RPMI8226 (cell line): ENCODE data around the gene FOCAD.
"Not testable (repeated sequence)": the region's sequence is repeated elsewhere in the genome, so short reads cannot be mapped to it uniquely, and the experiment has no call there.

ENCODE experiments used
- DNase-seq: peaks from one replicate; pipeline ENCODE4 v3.0.0-alpha.2; 2015

The FOCAD gene

DNA sequence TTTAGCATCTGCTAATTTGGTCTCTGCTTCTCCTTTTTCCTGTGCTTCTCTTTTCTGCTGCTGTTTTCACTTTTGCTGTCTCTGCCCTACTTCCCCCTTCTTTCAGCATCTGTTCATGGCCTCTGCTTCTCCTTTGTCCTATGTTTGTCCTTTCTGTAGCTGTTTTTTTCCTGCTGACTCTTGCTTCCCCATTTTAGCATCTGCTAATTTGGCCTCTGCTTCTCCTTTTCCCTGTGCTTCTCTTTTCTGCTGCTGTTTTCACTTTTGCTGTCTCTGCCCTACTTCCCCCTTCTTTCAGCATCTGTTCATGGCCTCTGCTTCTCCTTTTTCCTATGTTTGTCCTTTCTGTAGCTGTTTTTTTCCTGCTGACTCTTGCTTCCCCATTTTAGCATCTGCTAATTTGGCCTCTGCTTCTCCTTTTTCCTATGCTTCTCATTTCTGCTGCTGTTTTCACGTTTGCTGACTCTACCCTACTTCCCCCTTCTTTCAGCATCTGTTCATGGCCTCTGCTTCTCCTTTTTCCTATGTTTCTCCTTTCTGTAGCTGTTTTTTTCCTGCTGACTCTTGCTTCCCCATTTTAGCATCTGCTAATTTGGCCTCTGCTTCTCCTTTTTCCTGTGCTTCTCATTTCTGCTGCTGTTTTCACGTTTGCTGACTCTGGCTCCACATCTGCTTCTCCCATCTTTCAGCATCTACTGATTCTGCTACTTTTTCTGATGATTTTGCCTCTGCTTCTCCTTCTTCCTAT is 290.3 kb downstream of the FOCAD start:
- not testable (repeated sequence) for DNase-seq

DNA sequence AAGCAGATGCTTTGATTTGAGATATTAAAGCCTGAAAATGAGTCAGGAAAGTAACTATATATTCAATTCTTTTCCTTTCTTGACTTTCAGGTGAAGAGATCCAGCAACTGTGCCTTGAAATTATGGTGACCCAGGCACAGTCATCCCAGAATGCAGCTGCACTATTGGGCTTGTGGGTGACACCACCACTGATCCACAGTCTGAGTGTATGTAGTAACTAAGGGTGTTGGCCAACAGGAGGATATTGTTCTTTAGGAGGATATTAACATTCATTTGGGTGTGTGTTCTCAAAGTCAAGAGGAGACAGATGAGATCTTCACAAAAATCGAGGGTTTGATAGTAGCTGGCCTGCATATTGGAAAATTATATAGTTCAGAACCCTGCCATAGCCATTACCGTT is 294.2 kb downstream of the FOCAD start:
- no peak for DNase-seq

DNA sequence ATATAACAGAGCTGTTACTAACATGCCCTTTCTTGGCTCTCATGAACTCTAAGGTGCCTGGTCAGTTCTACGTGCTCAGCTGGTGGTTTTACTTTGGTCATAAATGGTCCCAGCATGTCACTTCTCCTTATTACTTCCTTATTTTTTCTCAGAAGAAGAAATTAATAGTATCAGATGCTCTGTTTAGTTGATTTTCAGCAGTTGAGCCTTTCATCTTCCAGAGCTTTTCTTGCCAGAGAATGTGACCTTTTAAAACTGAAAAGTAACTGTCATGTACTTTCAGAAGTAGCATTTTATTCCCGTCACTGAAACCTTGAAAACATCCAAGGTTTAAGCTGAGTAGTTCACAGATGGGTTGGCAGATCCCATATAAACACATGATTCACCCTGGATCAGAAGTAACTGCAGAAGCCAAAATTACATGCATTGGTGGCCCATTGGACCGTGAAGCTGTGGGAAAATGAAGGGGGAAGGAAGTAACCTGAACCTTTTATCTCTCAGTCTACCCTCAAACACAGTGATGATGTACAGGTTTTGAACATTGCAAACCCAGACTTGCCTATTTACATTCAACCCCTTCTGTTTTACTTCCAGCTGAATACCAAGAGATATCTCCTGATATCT is 296.9 kb downstream of the FOCAD start:
- DNase-seq = peak; percentile 29

DNA sequence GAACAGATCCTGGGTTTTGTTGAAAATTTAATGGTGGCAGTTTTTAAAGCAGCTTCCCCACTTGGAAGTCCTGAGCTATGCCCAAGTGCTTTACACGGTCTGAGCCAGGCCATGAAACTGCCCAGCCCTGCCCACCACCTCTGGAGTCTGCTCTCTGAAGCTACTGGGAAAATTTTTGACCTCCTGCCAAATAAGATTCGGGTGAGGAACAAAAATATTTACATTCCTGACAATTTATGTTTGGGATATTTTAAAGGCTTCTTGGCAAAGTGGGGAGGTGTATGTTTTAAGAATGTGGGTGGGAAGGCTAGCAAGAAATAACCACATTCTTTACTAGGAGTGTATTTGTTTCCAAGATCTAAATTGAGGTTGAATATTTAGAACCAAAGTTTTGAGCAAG is 297.4 kb downstream of the FOCAD start:
- DNase-seq = no peak

DNA sequence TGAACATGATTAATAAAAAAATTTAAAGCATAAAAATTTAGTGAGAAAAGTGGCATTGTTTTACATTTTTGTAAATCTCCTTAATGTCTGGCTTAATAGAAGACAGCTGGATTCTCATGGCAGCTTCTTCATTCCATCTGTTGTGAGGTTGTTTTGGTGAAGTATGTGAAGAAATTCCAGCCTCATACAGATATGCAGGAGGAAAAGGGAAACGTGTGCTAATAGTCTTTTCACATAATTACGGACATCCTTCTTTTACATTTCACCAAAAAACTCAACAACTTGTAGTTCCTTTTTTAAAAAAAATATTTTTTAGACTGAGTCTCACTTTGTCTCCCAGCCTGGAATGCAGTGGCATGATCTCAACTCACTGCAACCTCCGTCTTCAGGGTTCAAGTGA is 300.4 kb downstream of the FOCAD start:
- DNase-seq = no peak

DNA sequence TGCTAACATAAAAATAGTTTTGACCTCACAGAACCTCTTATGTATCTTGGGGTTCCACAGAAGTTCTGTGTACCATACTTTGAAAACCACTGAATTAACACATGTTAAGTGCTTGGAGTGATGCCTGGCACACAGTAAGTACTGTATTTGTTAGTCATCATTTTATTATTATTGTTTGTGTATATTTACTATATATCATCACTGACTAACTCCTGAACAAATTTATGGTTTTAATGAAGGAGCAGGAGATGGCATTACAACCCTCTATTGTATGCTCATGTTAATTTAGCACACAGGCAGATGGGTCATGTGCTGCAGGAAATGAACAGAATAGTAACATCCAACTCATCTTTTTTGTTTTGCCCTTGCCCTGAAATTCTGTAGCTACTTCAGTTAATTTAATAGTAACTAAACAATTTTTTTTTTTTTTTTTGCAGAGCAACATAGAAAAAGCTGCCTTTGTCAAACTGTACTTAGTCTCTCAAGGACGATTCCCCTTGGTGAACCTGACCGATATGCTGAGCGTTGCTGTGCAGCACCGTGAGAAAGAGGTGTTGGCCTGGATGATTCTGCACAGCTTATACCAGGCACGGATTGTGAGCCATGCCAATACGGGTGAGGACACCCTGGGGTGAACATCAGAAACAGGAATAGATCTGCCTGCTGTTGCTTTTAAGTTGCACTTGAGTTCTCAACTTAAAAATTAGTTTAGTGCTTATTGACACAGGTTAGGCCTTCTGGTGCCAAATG is 302.0 kb downstream of the FOCAD start:
- DNase-seq = no peak

DNA sequence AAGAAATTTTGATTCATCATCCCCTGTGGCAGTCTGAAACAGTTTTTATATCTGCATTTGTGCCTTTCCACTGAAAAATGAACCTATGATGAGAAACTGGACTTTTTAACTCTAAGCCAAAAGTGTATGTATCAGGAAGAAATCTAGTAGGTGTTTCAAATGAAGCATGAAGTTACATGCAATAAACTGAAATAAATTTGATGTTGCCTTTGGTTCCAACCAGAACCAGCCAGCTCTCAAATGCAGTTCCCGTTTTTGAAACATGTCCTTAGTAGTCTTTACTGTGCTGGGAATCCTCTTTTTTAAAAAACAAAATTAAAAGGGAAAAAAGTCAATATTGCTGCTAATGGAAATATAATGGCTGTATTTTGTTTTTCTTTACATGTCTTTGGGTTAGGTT is 303.5 kb downstream of the FOCAD start:
- no peak for DNase-seq

DNA sequence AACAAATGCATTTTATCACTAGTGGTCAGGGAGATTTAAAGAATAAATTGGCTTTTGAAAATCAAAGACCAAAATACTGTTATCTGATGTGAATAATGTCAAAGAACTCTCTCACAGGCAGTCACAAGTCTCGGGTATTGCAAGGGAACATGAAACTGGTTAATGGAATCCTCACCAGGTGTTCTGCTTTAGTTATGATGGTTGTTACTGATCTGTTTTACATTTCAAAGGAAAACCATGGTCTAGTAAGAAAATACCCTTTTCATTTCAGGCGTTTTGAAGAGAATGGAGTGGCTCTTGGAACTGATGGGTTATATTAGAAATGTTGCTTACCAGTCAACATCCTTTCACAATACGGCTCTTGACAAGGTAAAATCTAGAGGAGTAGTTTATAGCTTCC is 304.0 kb downstream of the FOCAD start:
- DNase-seq = no peak

DNA sequence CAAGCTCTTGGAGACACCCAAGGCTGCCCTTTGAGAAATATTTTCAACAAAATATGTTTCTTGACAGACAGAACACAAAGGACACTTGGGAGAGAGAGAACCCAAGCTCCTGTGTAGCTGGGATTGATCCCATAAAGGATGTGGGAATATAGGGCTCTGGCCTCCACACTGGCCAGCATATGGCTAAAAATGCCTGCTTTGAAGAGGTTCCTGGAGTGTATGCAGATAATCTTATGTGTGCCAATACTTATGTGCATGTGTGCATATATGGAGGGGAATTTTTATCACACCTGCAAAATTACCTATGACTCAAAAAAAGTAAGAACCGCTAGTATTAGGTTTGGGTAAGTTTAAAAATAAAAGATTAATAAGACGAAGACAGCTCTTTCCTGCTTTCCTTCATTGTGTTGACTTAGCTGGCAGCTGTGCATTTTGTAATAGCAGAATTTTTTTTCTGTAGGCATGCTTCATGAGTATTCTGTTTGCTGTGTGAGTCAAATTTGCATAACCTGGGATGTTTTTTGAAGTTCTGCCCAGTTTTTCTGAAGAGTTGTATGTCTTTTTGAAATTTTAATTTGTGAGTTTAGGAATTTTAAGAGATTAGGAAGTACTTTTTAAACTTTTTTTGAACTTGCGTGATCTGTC is 304.7 kb downstream of the FOCAD start:
- no peak for DNase-seq

DNA sequence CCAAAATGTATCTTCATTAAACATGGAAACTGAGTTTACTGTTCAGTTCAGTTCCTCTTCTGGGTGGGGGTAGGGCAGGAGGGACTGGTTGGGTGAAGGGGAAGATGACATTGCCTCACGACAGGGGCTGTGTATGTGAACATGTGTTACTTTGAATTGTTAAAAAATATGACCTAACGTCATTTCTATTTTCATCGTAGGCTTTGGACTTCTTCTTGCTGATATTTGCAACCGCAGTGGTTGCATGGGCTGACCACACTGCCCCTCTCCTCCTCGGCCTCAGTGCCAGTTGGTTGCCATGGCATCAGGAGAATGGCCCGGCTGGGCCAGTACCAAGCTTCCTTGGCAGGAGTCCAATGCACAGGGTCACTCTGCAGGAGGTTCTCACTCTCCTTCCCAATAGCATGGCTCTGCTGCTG is 305.9 kb downstream of the FOCAD start:
- DNase-seq = no peak

DNA sequence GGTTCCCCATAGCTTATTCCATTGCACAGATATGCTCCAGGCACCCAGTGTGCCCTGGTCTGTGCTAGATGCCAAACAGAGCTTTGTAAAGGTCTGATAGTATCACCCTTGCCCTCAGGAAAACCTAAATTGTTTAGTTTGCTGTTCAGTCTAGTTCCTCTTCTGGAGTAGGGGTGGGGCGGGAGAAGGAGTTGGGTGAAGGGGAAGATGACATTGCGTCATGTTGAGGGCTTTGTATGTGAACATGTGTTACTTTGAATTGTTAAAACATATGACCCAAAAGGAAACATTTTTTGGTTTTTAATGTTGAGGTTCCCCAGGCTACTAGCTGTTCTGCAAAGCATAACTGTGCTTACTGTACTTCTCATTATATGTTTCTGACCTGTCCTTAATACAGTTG is 306.8 kb downstream of the FOCAD start:
- DNase-seq = no peak

DNA sequence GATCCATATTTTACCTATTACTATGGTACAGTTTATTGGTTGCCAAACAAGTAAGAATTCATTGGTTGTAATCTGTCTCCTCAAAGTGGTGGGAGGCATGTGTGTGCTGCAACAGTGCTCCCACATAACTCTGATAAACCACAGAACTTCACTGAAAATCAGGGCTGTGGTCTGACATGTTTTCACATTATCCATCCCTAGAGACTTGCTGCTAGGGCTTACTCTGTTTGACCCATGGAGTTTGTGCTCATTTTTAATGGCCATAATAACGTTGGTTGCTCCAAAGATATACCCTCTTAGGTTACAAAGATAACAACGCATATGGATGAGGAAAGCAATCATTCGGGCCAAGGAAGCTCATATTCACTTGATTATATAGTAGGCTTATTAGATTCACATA is 310.4 kb downstream of the FOCAD start:
- no peak for DNase-seq

DNA sequence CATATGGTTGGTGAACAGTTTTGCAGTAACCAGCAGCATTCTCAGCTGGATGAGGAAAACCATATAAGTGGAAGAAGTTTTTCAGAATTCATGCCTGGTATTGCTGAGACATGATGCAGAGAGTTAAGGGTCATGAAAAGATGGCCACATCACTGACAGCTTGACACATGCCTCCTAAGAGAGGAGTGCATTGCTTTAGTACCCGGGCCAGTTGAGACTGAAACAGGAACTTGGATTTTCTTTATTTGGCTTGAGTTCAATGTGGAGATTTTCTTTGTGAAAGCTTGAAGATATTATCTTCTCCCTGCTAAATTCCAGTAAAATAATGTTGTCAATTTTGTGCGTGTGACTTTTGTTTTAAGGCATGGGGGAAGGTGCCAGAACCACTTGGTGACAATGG is 311.6 kb downstream of the FOCAD start:
- DNase-seq = no peak

DNA sequence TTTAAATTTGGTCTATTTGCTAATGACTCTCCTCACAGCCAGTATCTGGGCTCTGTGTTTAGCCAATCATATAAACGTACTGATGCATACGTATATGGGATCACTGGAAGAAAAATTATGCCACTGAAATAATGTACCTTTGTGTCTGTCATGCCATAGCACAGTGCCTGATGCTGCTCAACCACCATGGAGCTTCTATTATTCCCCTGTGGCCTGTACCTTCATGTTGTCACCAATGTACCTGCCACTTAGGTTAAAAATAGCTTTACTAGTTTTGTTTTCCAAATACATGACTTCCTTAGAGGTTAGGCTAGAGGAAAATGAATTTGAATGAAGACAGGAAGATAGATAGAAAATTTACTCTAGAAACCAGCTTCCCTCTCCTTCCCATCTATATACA is 312.8 kb downstream of the FOCAD start:
- no peak for DNase-seq

DNA sequence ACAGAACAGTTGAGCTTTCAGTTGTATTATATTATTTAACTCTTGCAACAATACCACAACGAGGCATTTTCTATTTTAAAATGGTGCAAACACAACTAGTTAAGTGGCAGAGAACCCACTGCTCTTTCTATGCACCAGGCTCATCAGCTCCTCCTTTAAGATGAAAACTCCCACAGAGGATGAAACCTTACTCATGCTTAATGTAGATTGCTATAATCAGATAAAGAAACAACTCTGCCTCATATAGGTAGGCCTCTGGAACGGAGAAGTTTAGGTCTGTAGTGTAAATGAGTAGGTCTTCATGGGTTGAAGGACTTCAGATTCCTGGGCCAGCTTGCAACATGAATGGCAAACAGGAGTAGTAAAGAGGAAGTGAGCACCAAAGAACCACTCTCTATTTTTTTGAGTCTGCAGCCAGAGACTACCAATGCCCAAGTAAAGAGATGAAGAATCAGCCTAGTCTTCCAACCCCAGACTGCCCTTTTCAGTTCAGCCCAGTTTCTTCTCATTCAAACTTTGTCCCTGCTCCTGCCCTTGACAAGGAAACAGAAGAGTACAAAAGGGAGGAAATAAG is 313.5 kb downstream of the FOCAD start:
- no peak for DNase-seq

DNA sequence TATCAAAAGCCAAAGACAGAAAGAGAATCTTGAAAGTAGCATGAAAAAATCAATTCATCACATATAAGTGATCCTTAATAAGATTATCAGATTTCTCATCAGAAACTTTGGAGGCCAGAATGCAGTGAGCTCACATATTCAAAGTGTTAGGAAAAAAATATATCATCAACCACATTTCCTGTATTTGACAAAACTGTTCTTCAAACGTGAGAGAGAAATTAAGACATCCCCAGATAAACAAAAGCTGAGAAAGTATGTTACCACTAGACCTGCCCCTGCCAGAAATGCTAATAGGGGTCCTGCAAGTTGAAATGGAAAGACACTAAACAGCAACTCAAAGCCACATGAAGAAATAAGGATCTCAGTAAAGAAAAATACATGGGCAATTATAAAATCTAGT is 317.5 kb downstream of the FOCAD start:
- no peak for DNase-seq

DNA sequence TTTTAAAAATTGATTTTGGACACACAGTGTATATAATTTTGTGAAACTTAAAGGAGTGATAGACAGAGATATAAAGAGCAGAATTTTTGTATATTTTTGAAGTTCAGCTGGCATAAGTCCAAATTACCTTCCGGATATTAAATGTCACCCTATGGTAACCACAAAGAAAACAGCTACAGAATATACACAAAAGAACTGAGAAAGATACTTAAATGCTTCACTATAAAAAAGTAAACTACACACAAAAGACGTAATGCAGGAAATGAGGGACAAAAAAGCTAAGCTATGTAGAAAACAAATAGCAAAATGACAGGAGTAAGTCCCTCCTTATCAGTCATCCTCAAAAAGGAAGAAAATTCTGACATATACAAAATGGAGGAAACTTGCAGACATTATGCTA is 318.0 kb downstream of the FOCAD start:
- DNase-seq = no peak

DNA sequence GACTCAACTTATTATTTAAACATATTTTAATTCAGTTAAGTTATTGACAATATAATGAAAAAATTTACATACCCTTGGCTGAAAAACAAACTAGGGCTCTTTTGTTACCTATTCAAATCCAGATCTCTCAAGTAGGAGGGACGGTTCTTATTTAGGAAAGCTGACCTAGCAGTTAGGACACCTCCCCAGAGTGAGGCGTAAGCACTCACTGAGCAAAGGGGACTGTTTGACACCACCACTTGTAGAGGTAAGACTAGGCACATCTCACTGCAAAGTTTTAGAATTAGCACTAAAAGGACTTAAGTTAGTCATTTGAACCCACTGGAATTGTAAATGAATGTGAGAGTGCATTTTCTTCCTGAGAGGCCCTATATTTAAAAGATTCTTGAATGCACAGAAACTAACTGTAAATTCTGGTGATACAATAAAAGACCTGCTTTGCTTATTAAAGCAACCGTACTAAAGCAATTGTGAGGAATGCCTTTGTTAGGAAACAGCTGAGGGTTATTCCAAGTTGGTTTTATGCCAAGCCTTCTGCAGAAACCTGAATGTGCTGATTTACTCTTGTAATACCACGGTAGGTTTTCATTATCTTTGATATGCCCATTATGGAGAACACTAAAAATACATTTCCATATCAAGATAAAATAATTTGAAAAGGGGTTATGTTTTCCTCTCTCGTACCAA is 331.2 kb downstream of the FOCAD start:
- no peak for DNase-seq

DNA sequence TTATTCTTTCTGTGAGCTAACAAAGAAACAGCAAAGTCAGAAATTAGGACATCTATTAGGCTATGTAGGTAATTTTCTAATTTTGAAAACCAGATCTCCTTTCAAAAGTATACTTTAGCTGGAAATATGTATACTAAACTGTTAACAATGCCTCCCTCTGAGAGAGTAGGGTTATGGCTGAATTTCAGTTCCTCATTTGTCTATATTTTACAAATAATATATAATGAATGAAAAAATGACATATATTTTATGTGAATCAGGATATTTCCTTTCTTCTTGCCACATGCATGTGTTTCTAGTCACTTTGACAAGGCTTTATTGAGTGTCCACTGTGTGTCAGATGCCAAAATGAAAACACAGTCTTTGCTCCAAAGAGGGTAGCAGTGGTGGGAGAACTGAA is 331.9 kb downstream of the FOCAD start:
- DNase-seq = no peak

DNA sequence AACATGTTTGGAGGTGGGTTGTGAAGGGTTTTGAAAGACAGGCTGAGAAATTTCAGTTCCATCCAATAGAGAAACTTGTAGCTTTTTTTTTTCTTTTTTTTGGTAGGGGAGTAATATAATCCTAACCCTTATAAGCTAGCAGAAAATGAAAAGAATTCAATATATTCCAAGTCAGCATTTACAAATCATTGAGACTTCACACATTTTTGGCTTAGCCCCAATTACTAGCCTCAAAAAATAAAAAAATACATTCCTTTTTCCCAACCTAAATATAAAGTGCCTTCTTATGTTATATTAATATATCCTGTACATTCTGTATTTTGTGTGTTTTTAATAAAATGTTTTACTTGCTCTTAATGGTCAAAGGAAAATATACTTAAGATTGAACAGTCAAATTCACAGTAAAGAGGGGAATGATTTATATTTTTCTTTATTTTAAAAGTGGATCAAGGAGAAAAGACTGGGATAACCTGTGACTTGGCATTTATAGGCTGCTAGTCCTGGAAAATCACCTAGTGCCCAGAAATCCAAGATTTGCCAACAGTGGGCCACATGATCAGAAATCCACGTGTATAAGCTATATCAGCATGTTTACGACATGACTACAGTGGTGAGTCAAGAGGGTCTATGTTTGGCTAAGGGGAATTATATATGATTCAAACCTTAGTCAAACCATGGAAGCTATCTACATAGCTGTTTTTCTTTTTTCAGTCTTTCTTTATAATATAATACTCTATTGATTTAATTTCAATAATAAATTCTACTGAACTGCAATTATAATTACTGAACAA is 332.8 kb downstream of the FOCAD start:
- no peak for DNase-seq

DNA sequence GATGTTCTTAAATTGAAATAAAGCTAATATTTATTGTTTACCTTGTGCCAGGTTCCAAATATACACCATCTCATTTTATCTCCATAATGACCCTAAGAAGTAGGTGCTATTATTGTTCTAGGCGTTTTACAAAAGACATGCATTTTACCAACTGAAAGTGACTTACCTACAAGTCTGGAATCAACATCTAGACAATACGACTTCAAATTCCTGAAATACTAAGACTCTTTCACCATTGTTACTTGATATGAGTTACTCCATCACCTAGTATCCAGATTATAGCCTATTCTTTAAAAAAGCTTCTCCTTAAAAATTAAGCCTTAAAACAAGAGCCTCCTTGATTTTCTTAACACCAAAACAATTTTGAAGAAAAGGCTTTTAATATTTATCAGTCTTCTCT is 334.1 kb downstream of the FOCAD start:
- no peak for DNase-seq

DNA sequence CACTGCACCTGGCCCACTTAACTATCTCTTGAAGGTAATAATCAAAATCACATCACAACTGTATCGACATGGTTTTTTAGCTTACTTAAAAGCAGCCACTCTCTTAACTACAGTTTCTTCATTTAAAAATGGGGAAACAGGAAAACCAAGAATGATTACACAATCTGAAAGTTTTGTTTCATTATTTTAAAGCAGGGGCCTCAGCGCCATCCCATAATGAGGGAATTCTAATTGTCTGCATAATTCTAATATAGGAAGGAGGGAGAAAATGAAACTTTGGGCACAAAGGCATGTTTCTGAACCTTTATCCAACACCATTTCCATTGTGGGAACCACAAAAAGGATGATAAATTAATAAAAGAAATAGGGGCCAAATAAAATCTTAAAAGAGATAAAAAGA is 339.8 kb downstream of the FOCAD start:
- DNase-seq = no peak
